GM21515 (cell line): ENCODE results near the gene IGSF8.
A peak's percentile ranks its signal among the peaks of the same experiment; 100 is the strongest.
"Not testable (repeated sequence)": the region's sequence is repeated elsewhere in the genome, so short reads cannot be mapped to it uniquely, and the experiment has no call there.

Experiments
- ATAC-seq: cut with Tn5 transposase; IDR thresholded peaks from one replicate; pipeline ENCODE4 v1.9.1; 2021; ENCODE audit not compliant: unreplicated experiment

The IGSF8 gene

DNA sequence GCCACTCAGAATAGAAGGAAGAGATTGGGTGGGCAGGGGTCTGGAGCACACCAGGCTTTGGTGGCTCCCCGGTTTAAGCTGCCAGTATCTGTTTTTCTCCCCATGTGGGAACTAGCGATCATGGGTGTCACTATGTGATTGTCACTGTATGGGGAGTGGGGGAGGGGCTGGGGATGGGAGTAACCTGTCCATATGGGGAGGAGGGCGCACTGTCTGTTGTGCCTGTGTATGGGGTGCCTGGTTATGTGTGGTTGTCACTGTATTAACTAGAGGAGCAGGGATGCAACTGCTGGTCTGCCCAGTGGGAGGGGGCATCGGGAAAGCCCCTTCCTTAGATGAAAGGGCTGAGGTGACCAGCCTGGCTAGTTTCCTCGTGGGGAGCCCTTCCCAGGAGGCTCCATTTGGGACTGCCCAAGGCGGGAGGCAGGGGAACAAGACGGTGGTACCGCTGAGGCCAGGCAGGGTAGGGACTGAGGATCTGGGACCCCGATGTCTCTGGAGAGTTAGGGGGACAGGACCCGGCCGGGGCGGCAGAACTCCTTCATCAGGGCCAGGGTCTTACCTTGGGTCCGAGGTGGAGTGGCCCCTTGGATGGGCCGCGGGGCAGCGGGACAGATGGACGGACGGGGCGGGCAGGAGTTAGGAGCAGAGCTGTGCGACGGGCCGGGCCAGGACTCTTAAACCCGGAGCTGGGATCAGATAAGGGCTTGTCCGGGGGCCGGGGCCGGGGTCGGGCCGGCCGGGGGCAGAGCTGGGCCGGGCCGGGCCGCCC is 28.8 kb downstream of the IGSF8 start, which contains the start of gene KCNJ10:
TSS of gene KCNJ10 (minus strand) at position 701 of the 772 bp plus-strand sequence. CDS start 27,628 bp downstream, outside the sequence.
- no peak for ATAC-seq

DNA sequence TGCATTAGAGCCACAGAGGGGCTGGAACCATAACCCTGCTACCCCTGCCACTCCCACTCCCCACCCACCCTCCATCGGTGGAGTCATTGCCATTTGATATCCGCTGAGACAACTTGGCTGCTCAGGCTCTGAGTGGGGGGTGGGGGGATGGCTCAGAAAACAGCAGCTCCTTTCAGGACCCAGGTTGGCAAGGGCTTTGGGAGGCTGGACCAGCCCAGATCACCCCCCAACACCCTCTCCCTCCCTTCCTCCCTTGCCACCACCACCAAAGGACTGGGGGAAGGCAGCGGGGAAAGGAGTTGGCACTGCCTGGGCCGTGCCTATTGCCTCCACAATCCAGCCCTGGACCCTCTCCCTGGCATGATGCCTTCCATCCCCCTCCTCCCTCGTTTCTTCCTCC is 30.2 kb downstream of the IGSF8 start:
- no peak for ATAC-seq

DNA sequence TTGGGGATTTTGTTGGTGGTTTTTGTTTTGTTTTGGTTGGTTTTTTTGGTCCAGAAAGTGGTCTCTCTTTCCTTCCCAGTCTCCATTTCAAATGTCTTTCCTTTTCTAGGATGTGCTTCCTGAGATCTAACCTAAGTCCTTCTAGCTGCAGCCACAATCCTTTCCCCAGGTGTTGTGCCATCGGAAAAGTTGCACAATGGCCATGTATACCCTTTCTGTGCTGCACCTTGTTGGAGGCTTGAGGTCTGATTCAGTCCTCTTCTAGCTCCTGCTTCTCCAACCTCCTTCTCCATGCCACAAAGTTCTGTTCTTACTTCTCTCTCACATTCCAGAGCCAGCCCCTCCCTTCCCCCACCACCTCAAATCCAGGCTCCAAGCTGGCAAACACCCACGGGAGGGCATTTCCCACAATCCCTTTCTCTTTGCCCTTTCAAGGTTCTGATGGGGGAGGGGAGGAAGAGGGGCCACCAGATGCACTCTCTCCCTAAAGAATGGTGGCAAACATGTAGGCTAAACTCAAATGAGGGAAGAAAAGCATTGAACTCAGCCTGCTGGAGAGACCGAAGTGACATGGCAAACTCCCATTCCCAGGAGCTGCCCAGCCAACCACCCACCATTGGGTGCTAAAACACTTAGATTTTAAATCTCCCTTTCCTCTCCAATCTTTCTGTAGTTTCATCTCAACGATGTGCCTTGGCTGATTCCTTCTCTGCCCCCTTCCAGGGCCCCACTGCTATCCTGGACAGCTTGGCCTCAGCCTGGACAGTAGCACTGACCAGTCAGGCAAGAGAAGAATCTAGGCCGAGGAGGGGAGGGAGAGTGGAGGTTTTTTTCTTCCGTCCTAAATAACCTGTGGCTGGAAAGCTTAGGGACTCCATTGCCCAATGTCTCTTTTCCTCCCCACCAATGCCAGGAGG is 31.3 kb downstream of the IGSF8 start:
- ATAC-seq, result no peak

DNA sequence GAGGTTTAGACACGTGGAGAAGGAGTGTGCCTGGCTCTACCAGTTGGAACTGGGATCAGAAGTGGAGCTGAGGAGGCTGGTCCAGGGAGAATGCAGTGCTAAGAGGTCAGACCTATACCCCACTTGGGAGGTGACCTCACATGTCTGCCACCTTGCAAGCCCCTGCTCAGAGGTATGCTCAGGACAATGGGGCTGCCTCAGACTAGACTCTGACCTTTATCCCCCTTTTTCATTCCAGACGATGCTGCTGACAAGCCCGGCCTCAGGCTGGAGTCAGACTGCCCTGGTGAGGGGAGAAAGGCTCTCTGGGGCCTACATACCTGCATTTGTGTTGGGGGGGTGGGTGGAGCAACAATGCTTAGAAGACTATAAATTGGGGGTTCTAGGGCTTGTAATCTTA is 33.7 kb downstream of the IGSF8 start:
- no peak for ATAC-seq

DNA sequence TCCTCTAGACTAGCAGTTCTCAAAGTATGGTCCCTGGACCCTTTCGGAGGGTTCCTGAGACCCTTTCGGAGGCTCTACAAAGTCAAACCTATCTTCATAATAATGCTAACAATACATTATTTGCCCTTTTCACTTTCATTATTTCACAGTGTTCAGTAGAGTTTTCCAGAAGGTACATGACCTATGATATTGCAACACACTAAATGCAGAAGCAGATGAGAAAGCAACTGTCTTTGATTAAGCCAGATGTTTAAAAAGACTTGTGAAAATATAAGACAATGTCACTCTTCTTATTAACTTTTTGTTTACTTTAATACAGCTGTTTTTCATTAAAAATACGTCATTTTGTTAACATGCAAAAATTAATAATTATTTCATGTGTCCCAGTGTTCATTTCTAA is 34.3 kb downstream of the IGSF8 start:
- no peak for ATAC-seq

DNA sequence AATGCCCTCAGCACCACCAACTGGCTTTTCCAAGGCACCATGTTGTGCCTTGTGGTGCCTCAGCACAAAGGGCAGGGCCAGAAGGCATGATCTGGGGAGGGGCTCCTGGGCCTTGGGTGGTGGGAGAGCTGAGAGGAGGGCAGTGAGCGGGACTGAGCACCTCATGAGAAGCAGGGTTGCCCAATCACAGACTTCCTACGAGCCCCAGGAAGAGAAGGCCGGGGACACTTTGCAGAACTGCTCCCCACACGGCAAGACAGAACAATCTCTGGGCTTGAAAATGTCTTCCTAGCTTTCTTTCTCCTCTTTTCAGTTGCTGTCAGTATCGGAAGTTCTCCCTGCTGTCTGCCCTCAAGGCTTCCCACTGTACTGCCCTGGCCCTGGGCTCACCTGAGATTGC is 35.2 kb downstream of the IGSF8 start:
- no peak for ATAC-seq

DNA sequence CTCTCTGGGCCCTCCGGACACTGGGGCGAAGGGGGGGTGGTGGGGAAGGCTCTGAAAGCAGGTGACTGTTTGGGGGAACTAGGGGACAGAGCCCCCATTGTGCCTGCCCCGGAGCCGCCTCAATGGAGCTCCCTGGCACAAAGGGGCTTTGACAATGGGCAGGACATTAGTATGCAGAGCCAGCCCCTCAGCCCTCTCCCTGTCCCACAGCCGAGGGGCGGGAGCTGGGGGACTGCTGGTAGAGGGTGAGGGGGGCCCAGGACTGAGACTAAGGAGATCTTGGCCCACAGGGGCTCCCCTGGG is 36.2 kb downstream of the IGSF8 start:
- no peak for ATAC-seq

DNA sequence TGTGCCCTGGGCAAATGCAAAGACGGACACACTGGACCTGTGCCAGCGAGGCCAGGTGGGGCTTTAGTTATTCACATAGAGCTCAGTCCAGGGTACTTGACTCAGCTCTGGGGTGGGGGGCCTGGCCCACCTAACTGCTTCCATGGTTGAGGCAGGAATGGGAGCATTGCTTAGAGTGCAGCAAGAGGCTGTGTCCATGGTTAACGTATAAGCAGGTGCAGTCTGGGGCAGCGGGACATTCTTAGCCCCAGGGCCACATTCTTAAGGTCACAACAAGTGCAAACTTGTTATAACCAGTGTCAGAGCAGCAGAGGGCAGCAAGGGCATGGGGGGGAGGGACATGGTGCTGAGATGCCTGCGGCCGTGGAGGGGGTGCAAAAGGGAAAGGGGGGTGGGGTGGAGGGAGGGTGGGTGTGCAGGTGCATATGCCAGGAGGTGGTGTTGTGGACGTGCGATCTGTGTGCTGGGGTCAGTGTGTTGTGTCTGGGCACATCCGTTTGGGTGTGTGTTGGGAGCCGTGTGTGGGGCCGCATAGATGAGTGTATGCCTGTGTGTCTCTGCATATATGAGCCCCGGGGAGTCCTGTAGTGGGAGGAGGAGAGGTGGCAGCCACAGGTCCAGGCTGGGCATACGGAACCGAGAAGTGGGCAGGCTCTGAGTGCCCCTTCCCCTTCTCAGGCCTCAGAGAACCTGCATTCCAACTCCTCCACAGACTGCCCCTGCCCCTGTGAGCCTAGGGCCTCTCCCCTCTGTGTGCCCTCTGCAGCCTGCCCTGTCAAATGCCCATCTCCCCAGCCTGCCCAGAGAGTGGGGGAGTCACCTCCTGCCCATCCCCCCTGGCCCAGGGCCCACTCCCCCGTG is 36.8 kb downstream of the IGSF8 start:
- ATAC-seq, result no peak

DNA sequence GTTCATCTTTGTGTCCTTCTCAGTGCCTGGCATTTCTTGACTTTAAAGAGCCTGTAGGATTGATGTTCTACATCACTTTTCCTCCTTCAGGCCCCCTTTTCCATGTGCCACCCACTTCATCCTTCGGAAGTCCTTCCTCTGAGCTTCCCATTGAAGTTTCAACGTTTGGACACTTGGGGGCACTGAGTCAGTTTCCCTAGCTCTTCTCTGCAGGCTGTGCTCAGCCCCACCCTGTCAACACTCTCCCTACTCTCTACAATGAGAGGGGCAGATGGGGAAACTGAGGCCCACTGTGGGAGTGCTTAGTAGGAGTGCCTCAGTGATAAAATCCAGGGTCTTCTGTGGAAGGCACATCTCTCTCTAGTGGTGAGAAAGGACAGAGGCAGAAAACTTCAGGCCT is 40.3 kb downstream of the IGSF8 start:
- no peak for ATAC-seq

DNA sequence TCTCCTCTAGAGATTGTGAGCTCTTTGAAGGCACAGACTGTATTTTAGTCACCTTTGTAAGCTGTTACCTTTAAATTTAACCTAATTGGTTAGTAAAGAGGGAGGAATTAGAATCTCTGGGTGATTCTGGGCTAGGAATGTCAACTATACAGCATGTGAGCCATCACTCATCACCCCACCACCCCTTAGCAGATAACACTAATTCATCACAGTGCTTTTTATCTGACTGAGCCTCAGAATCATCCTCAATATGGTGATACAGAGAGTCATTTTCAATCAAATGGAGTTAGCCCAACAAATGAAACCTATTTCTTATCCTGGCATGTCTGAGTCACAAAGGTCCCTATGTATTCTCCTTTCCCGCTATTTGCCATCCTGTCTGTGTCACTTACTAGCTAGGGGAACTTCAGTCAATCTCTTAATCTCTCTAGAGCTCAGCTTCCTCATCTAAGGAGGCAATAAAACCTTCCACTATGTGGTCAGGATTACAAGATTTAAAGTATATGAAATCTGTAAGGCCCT is 41.7 kb downstream of the IGSF8 start:
- ATAC-seq, result no peak

DNA sequence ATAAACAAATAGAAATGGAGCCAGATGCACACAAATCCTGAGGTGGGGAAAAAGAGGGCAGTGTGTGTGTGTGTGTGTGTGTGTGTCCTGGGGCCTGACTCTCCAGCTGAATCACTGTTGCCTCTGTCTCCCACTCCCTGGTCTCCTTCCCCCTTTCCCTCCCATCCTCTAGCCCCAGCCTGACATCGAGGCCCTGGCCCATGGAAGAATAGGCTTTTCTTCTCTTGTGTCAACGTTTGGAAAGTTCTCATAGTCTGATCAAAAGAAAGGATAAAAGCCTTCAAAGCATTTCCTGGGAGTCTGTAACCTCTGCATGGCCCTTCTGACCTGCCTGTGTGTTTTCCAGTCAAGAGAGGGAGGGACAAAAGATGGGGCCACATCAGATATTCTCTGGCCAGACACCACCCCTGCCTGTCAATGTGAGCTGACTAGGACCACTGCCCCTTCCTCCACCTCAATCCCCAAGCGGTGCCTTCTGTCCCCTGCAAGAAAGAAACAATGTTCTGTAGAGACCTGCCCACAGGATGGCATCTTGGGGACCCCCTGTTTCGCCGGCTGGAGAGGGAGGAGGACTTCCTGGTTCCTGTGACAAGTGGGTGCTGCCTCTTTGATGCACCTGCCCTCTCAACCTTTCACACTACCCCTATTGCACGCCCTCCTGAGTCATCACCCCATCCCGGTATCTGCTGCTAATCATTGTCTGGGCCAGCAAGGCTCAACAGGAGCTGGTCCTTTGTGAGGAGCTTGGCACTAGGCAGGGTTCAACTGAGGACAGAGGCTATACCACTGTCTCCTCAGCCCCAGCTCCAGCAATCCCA is 44.7 kb downstream of the IGSF8 start:
- no peak for ATAC-seq

DNA sequence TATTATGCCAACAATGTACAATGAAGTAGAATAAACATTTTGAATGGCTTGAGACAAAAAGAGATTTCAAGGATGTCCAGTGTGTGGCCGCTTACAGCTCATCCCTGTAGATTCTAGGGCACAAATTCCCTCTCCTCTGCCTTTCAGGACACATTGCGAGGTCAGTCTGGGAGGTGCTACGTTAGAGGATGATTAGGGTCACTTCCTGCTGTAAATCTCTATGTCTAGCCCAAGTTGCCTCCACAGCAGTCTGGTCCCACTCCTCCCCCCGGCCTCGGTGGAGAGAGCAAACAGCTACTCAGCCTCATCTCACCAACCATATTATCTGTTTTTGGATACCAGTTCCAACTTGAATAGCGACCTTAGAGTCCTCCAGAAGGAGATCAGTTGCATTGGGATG is 45.5 kb downstream of the IGSF8 start:
- ATAC-seq, result no peak

DNA sequence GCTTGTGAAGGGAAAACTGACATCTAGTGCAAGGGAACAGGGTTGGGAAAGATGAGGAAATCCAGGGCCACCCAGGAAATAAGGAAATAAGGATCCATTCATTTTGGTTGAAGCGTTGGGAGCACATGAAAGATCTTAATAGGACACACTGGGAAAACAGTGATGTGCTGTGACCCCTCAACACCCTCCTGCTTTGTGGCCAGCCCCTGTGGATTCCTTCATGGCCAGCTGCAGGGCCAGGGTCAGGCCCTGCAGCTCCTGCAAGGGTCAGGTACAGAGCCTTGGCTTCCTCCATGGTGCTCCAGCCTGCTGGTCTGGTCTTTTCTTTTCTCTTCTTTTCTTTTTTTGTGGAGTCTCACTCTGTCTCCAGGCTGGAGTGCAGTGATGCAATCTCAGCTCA is 47.8 kb downstream of the IGSF8 start:
- ATAC-seq, result no peak

DNA sequence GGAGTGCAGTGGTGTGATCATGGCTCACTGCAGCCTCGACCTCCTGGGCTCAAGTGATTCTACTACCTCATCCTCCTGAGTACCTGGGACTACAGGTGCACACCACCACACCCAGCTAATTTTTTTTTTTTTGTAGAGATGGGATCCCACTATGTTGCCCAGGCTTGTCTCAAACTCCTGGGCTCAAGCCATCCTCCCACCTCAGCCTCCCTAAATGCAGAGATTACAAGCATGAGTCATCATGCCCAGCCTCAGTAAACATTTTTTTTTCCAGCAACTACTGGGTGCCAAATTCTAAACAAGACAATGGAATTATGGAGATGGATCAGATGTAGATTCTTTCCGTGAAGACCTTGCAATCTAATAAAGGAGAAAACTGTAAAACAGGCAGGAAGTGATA is 48.2 kb downstream of the IGSF8 start:
- not testable (repeated sequence) for ATAC-seq

DNA sequence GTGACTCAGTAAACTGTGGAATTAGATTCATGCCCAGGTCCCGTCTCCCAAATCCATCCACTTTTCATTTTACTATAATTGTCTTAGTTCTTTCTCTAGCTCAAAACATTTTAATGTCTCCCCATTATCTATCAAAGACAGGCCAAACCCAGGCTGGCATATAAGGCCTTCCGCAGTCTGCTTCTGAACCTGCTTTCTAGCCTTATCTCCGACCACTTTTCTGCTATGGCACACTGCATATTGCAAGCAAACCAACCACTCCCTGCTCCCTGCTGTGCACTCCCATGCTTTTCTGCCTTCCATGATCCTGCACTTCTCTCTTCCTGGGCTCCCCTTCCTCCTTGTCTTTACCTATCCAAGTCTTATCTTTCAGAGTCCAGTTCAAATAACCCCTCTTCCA is 49.3 kb downstream of the IGSF8 start:
- no peak for ATAC-seq

DNA sequence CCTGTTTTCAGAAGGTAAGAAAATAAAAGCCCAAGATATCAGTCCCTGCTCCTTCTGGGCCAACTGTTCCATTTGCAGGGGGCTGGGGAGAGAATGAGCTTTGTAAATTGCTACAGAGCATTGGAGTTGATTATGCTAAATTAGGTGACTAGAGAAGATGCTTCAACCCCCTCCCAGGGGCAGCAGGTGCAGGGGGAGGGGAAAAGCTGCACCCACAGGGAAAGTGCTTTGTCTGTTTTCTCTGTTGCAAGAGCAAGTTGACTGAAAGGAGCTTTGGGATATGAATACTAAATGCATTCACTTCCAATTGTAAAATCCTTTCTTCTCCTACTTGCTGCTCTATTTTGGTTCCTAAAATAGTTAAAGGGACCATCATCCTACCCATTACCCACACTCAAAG is 50.1 kb downstream of the IGSF8 start:
- ATAC-seq, result no peak

DNA sequence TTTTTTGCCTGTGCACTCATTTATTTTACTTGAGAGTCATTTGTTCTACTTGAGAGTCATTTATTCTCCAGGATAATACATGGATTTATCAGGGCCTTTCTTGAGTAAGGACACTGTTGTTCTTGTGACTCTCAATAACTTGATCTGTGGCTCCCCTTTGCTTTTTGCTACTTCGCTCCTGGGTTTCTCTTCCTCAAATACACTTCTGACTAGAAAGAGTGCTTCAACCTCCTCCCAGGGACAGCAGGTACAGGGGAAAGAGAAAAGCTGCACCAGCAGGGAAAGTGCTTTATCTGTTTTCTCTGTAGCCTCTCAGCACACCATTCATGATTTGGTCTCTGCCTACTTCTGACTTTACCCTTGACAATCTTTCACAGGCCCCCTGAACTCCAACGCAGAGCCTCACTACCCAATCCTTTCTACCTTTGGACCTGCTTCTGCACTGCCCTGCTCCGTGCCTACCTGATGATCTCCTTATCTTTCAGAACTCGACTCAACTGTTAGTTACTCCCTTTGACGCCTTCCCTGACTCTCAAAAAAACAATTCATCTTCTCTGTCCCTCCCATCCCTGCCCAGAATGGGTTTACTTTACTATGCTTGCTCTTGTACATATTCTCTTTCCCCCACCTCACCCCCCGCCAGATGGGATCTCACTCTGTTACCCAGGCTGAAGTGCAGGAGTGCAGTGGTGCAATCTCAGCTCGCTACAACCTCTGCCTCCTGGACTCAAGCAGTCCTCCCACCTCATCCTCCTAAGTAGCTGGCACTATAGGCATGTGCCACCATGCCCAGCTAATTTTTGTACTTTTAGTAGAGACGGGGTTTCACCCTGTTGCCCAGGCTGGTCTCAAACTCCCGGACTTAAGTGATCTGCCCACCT is 51.1 kb downstream of the IGSF8 start:
- peak; percentile 49 for ATAC-seq

DNA sequence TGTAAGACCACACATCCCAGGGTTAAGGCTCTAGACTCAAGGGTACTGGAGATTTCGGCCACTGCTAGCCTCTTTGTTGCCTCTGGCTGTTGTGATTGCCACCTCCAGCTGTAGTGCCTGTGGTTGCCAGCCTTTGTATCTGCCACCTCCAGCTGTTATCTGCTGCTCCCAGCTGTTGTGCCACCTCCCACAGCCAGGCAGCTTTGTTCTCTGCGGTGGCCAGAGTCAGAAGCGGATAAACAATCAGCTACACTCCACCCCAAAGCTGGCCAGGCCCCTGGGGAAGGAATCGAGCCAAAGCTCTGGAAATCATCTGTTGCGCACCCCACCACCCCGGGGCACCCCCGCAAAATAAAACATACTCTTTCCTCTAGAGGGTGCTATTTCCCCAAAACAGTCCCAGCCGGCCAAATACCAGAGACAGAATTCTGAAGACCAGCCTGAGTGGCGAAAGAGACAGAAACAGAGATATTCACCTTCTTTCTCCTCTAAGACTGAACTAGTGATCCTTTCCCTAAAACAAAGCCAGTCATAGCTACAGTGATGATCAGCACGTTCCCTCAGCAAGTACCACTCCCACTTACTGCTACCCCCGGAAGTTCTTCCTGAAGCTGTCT is 51.8 kb downstream of the IGSF8 start:
- peak; percentile 69 for ATAC-seq

DNA sequence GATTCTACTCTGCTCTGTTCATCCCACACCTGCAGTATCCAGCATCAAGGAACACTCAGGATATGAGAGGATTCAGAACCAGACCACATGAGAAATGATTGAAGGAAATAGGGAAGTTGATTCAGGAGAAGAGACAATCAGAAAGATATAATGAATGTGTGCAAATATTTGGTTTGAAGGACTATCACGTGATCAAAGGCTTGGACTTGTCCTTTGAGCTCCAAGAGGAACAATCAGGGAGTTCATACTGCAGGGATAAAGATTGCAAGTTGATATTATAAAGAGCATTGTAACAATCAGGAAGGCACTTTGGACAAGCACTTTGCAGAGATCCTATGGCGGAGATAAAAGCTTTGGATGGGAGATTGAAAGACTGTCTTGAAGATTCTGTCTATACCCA is 52.8 kb downstream of the IGSF8 start:
- no peak for ATAC-seq
